HL-60 (cell line): Measurements from ENCODE around the gene LRRC61.
"Not testable (repeated sequence)": the region's sequence is repeated elsewhere in the genome, so short reads cannot be mapped to it uniquely, and the experiment has no call there.

Experiments used
- CTCF ChIP-seq: IDR thresholded peaks from one replicate; pipeline ENCODE4 v1.5.1; 2011; ENCODE audit warnings: low read length, control low read depth, inconsistent platforms; ENCODE audit not compliant: insufficient read depth
- GABPA ChIP-seq: IDR thresholded peaks from 2 replicates; pipeline ENCODE4 v1.6.1; 2012; ENCODE audit warnings: low read depth
- POLR2AphosphoS5 ChIP-seq: IDR thresholded peaks from 2 replicates; pipeline ENCODE4 v1.6.1; 2012; ENCODE audit warnings: low read depth
- REST ChIP-seq: IDR thresholded peaks from 2 replicates; pipeline ENCODE4 v1.6.1; 2012; ENCODE audit warnings: low read depth; ENCODE audit not compliant: insufficient replicate concordance

- TF ChIP-seq CTCF, GABPA, POLR2AphosphoS5, REST: not testable (repeated sequence)
Measured at GRCh38 chr7:150287815-150288214, 35.3 kb upstream of the LRRC61 start.
